Right atrium auricular region (tissue), 2 donors: ENCODE data around the gene PLEKHM2. TPM values are rescaled to one million over a fixed set of nuclear protein-coding genes. Genes with fewer than 3 reads are reported as not detected.

Experiments
- DNase-seq: peaks from one replicate; pipeline ENCODE4 v3.0.0-alpha.2; 2019; ENCODE audit warnings: low spot score
- H3K27ac ChIP-seq, 2 donors: fragments of 200-600 bp; sonication (generic); 1 replicate in 1 of 2; 2 replicates in 1 of 2; pipeline ENCODE4 v1.5.1; 2016 to 2019
- H3K27me3 ChIP-seq, 2 donors: fragments of 200-600 bp; sonication (generic); one replicate each; pipeline versions ENCODE4 v1.5.1 to v1.6.0; 2017 to 2019
- H3K36me3 ChIP-seq: fragments of 200-600 bp; sonication (generic); one replicate; pipeline ENCODE4 v1.5.1; 2016
- H3K4me1 ChIP-seq, 2 donors: fragments of 200-600 bp; sonication (generic); one replicate each; pipeline versions ENCODE4 v1.5.1 to v1.6.0; 2017 to 2019
- H3K4me3 ChIP-seq, 2 donors: fragments of 200-600 bp; sonication (generic); 1 replicate in 1 of 2; 2 replicates in 1 of 2; pipeline ENCODE4 v1.5.1; 2017 to 2019; ENCODE audit warnings: mild to moderate bottlenecking in 1 of 2, moderate library complexity in 1 of 2
- H3K9me3 ChIP-seq, 2 donors: fragments of 200-600 bp; sonication (generic); one replicate each; pipeline ENCODE4 v1.5.1; 2019
- total RNA-seq, 2 donors: library from RNA; depleted of rRNA; stranded (reverse); fragments of >200 nt; gene quantifications; one replicate each; pipeline ENCODE4 v1.1.0, GENCODE V29; 2016
- TF ChIP-seq, protein P1 (sequence below), 2 donors: fragments of 200-600 bp; sonication (generic); IDR thresholded peaks; one replicate each; pipeline ENCODE4 v1.5.1; 2019; ENCODE audit warnings: antibody characterized with exemption in 2 of 2

Gene PLEKHM2
- total RNA-seq, 2 donors from 2014 or later = 53.6 to 78.1 TPM

- no peaks in the 10 kb centered on the region for H3K36me3 ChIP-seq
- H3K9me3 ChIP-seq = no peaks in the 10 kb centered on the region
- TF ChIP-seq, protein P1, sequence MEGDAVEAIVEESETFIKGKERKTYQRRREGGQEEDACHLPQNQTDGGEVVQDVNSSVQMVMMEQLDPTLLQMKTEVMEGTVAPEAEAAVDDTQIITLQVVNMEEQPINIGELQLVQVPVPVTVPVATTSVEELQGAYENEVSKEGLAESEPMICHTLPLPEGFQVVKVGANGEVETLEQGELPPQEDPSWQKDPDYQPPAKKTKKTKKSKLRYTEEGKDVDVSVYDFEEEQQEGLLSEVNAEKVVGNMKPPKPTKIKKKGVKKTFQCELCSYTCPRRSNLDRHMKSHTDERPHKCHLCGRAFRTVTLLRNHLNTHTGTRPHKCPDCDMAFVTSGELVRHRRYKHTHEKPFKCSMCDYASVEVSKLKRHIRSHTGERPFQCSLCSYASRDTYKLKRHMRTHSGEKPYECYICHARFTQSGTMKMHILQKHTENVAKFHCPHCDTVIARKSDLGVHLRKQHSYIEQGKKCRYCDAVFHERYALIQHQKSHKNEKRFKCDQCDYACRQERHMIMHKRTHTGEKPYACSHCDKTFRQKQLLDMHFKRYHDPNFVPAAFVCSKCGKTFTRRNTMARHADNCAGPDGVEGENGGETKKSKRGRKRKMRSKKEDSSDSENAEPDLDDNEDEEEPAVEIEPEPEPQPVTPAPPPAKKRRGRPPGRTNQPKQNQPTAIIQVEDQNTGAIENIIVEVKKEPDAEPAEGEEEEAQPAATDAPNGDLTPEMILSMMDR (IDR thresholded peaks at IDR 0.05) = no peak
- H3K4me1 ChIP-seq = peaks cover 0 to 31% of the 10 kb centered on the region in 2 donors
- no peaks in the 10 kb centered on the region for H3K27me3 ChIP-seq
- DNase-seq = no peak
- no peak overlapping the region for H3K4me3 ChIP-seq
- H3K27ac ChIP-seq = no peak overlapping the region
Measured at GRCh38 chr1:15678578-15678977, 5.5 kb upstream of the PLEKHM2 start.

GRCh38 chr1:15680131-15680530 lies 4.0 kb upstream of the PLEKHM2 start:
- H3K27me3 ChIP-seq = no peaks in the 10 kb centered on the region
- peak overlapping the region in 1 of 2 donors; percentile 72 for H3K27ac ChIP-seq
- TF ChIP-seq, protein P1 (IDR thresholded peaks at IDR 0.05) = no peak
- no peak overlapping the region for H3K4me3 ChIP-seq
- no peaks in the 10 kb centered on the region for H3K9me3 ChIP-seq
- peaks cover 0 to 38% of the 10 kb centered on the region in 2 donors for H3K4me1 ChIP-seq
- no peaks in the 10 kb centered on the region for H3K36me3 ChIP-seq
- DNase-seq = no peak

DNA sequence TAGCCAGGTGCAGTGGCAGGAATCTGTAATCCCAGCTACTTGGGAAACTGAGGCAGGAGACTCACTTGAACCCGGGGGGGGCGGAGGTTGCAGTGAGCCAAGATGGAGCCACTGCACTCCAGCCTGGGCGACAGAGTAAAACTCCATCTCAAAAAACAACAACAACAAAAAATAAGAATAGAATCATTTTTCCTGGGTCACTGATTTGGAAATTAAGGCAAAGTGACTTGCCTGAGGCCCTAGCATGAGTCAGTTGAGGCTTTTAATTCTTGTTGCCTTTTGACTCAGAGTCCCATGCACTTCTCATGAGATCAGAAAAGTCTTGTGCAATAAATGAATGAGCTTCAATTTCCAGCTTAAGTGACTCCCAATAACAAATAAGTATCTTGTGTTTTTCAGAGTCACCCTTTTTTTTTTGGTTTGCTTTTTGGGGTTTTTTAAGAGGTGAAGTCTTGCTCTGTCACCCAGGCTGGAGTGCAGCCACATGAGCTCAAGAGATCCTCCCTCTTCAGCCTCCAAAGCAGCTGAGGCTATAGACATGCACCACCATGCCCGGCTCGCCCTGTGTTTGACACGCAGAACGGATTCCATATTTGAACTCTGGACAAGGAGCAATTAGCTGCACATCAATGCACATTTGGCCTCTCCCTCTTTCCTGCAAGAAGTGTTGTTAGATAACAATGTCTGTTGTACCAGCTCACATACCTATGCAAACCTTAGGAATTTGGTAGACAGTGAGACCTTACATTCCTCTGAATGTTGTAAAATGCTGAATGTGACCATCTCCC lies 3.4 kb upstream of the PLEKHM2 start:
- H3K27ac ChIP-seq = peak overlapping the region in 1 of 2 donors; percentile 72
- DNase-seq = no peak

GRCh38 chr1:15681349-15682292 lies 2.5 kb upstream of the PLEKHM2 start:
- TF ChIP-seq, protein P1 (IDR thresholded peaks at IDR 0.05) = no peak
- H3K4me3 ChIP-seq = no peak overlapping the region
- no peak for DNase-seq

More for the DNA sequence above, 3.4 kb upstream of the PLEKHM2 start:
- TF ChIP-seq, protein P1 (IDR thresholded peaks at IDR 0.05) = no peak
- H3K9me3 ChIP-seq = no peaks in the 10 kb centered on the region
- H3K4me3 ChIP-seq = no peak overlapping the region
- no peaks in the 10 kb centered on the region for H3K27me3 ChIP-seq
- H3K36me3 ChIP-seq = no peaks in the 10 kb centered on the region
- H3K4me1 ChIP-seq = peaks cover 0 to 45% of the 10 kb centered on the region in 2 donors

GRCh38 chr1:15682936-15683341 lies 1.2 kb upstream of the PLEKHM2 start:
- Histone ChIP-seq H3K4me1 (peaks cover 0 to 61% of the 10 kb centered on the region in 2 donors), H3K4me3 (no peak overlapping the region), H3K27me3 (no peaks in the 10 kb centered on the region), H3K9me3 (no peaks in the 10 kb centered on the region), H3K27ac (peak overlapping the region; percentile 98), H3K36me3 (no peaks in the 10 kb centered on the region)
- TF ChIP-seq, protein P1 (IDR thresholded peaks at IDR 0.05) = no peak
- no peak for DNase-seq

More at GRCh38 chr1:15681349-15682292, 2.5 kb upstream of the PLEKHM2 start:
- Histone ChIP-seq H3K27ac (peak overlapping the region; percentile 72 to 98), H3K36me3 (no peaks in the 10 kb centered on the region), H3K27me3 (no peaks in the 10 kb centered on the region), H3K4me1 (peaks cover 0 to 53% of the 10 kb centered on the region in 2 donors), H3K9me3 (no peaks in the 10 kb centered on the region)
